SK-N-SH treated with all-trans-retinoic acid at 6 μM for 48 hours (cell line): Measurements from ENCODE around the gene GDPGP1.

Experiments used
- ATAC-seq: fragments of 200-7000 bp; cut with Tn5 transposase; 3 replicates; pipeline ENCODE4 v1.9.1; 2020; ENCODE audit warnings: mild to moderate bottlenecking, moderate library complexity
- BACH2 ChIP-seq: fragments of 250-450 bp; sonication (Bioruptor Pico); IDR thresholded peaks from 2 replicates; pipeline ENCODE4 v1.9.0; 2021; ENCODE audit warnings: mild to moderate bottlenecking, borderline replicate concordance
- CREB5 ChIP-seq: fragments of 250-450 bp; sonication (Bioruptor Pico); IDR thresholded peaks from 2 replicates; pipeline ENCODE4 v1.5.1; 2020; ENCODE audit warnings: low read depth, mild to moderate bottlenecking, moderate library complexity
- CSDC2 ChIP-seq: fragments of 250-450 bp; sonication (Bioruptor Pico); IDR thresholded peaks from 2 replicates; pipeline ENCODE4 v1.5.0; 2020; ENCODE audit warnings: mild to moderate bottlenecking, moderate library complexity
- CSRNP3 ChIP-seq: fragments of 250-450 bp; sonication (Bioruptor Pico); IDR thresholded peaks from 2 replicates; pipeline ENCODE4 v1.5.1; 2021; ENCODE audit warnings: mild to moderate bottlenecking, moderate library complexity
- ESRRG ChIP-seq: fragments of 250-450 bp; sonication (Bioruptor Pico); IDR thresholded peaks from 2 replicates; pipeline ENCODE4 v1.6.1; 2021; ENCODE audit warnings: mild to moderate bottlenecking
- GLIS3 ChIP-seq: fragments of 250-450 bp; sonication (Bioruptor Pico); IDR thresholded peaks from 2 replicates; pipeline ENCODE4 v1.5.0; 2020; ENCODE audit warnings: mild to moderate bottlenecking, moderate library complexity
- ISL1 ChIP-seq: fragments of 250-450 bp; sonication (Bioruptor Pico); IDR thresholded peaks from 2 replicates; pipeline ENCODE4 v2.1.2; 2022; ENCODE audit warnings: mild to moderate bottlenecking, moderate library complexity
- OSR1 ChIP-seq: fragments of 250-450 bp; sonication (Bioruptor Pico); IDR thresholded peaks from 2 replicates; pipeline ENCODE4 v1.8.0; 2022; ENCODE audit warnings: moderate library complexity, mild to moderate bottlenecking, inconsistent platforms
- PATZ1 ChIP-seq: fragments of 250-450 bp; sonication (Bioruptor Pico); IDR thresholded peaks from 2 replicates; pipeline ENCODE4 v1.8.0; 2020; ENCODE audit warnings: mild to moderate bottlenecking, moderate library complexity, borderline replicate concordance
- POU6F1 ChIP-seq: fragments of 250-450 bp; sonication (Bioruptor Pico); IDR thresholded peaks from 2 replicates; pipeline ENCODE4 v1.8.0; 2021; ENCODE audit warnings: low read depth, mild to moderate bottlenecking, moderate library complexity, borderline replicate concordance
- PPARA ChIP-seq: fragments of 250-450 bp; sonication (Bioruptor Pico); IDR thresholded peaks from 2 replicates; pipeline ENCODE4 v1.5.0; 2020; ENCODE audit warnings: mild to moderate bottlenecking, borderline replicate concordance
- RARB ChIP-seq: fragments of 250-450 bp; sonication (Bioruptor Pico); IDR thresholded peaks from 2 replicates; pipeline ENCODE4 v1.8.0; 2021; ENCODE audit warnings: mild to moderate bottlenecking, moderate library complexity
- SNAI2 ChIP-seq: fragments of 250-450 bp; sonication (Bioruptor Pico); IDR thresholded peaks from 2 replicates; pipeline ENCODE4 v1.5.0; 2020; ENCODE audit warnings: mild to moderate bottlenecking, moderate library complexity
- TCF4 ChIP-seq: fragments of 250-450 bp; sonication (Bioruptor Pico); IDR thresholded peaks from 2 replicates; pipeline ENCODE4 v1.8.0; 2021; ENCODE audit warnings: mild to moderate bottlenecking, moderate library complexity, borderline replicate concordance
- TOX ChIP-seq: fragments of 250-450 bp; sonication (Bioruptor Pico); IDR thresholded peaks from 2 replicates; pipeline ENCODE4 v1.8.0; 2021; ENCODE audit warnings: mild to moderate bottlenecking, moderate library complexity, borderline replicate concordance
- TSHZ2 ChIP-seq: fragments of 250-450 bp; sonication (Bioruptor Pico); IDR thresholded peaks from 2 replicates; pipeline ENCODE4 v1.5.0; 2020; ENCODE audit warnings: mild to moderate bottlenecking, moderate library complexity
- ZC3H10 ChIP-seq: fragments of 250-450 bp; sonication (Bioruptor Pico); IDR thresholded peaks from 2 replicates; pipeline ENCODE4 v1.5.1; 2021; ENCODE audit warnings: mild to moderate bottlenecking, moderate library complexity
- ZFP30 ChIP-seq: fragments of 450-650 bp; formaldehyde crosslinking; IDR thresholded peaks from 2 replicates; pipeline ENCODE4 v1.5.0; 2022; ENCODE audit warnings: mild to moderate bottlenecking, moderate library complexity
- ZNF565 ChIP-seq: fragments of 450-650 bp; formaldehyde crosslinking; conservative IDR thresholded peaks from 2 replicates; pipeline ENCODE4 v1.5.0; 2020; ENCODE audit warnings: low read depth, mild to moderate bottlenecking, moderate library complexity
- ZNF70 ChIP-seq: fragments of 450-650 bp; formaldehyde crosslinking; IDR thresholded peaks from 2 replicates; pipeline ENCODE4 v1.5.0; 2020; ENCODE audit warnings: mild to moderate bottlenecking, moderate library complexity
- ZNF8 ChIP-seq: fragments of 450-650 bp; formaldehyde crosslinking; IDR thresholded peaks from 2 replicates; pipeline ENCODE4 v1.5.0; 2020; ENCODE audit warnings: mild to moderate bottlenecking, moderate library complexity

The GDPGP1 gene

GRCh38 chr15:90262426-90262825 lies 28.4 kb downstream of the GDPGP1 start:
- TF ChIP-seq ZC3H10 (CRISPR knock-in tag) (no peak), ESRRG (CRISPR knock-in tag) (no peak), POU6F1 (CRISPR knock-in tag) (no peak), PPARA (CRISPR knock-in tag) (no peak), ZNF565 (CRISPR knock-in tag) (no peak), CSDC2 (CRISPR knock-in tag) (no peak), ZNF8 (CRISPR knock-in tag) (no peak), TOX (CRISPR knock-in tag) (no peak), OSR1 (CRISPR knock-in tag) (no peak), BACH2 (no peak), CSRNP3 (CRISPR knock-in tag) (no peak), GLIS3 (CRISPR knock-in tag) (no peak), CREB5 (CRISPR knock-in tag) (no peak), RARB (CRISPR knock-in tag) (no peak), ZNF70 (CRISPR knock-in tag) (no peak), ISL1 (CRISPR knock-in tag) (no peak)
- ATAC-seq: no peak

- peak; percentile 5 for ATAC-seq
- no peak for TF ChIP-seq ESRRG (CRISPR knock-in tag)
- no peak for TF ChIP-seq ZNF70 (CRISPR knock-in tag)
- no peak for TF ChIP-seq ZNF565 (CRISPR knock-in tag)
- no peak for TF ChIP-seq GLIS3 (CRISPR knock-in tag)
- no peak for TF ChIP-seq ZFP30 (CRISPR knock-in tag)
- no peak for TF ChIP-seq BACH2
- no peak for TF ChIP-seq ZNF8 (CRISPR knock-in tag)
- no peak for TF ChIP-seq CSDC2 (CRISPR knock-in tag)
- no peak for TF ChIP-seq PATZ1
- no peak for TF ChIP-seq TCF4 (CRISPR knock-in tag)
- no peak for TF ChIP-seq PPARA (CRISPR knock-in tag)
- TF ChIP-seq OSR1 (CRISPR knock-in tag): no peak
- no peak for TF ChIP-seq CREB5 (CRISPR knock-in tag)
- no peak for TF ChIP-seq ZC3H10 (CRISPR knock-in tag)
These were observed 30.7 kb downstream of the GDPGP1 start for GRCh38 chr15:90264671-90265070.

- ATAC-seq: peak; percentile 95
- TF ChIP-seq TOX (CRISPR knock-in tag) (no peak), TSHZ2 (CRISPR knock-in tag) (no peak), ESRRG (CRISPR knock-in tag) (no peak), PPARA (CRISPR knock-in tag) (no peak), CREB5 (CRISPR knock-in tag) (no peak), ZFP30 (CRISPR knock-in tag) (no peak), SNAI2 (no peak; the same call in 1 of the 2 replicates), GLIS3 (CRISPR knock-in tag) (no peak), ZC3H10 (CRISPR knock-in tag) (no peak), POU6F1 (CRISPR knock-in tag) (no peak), ZNF8 (CRISPR knock-in tag) (peak; percentile 56; the same call in 1 of the 2 replicates), TCF4 (CRISPR knock-in tag) (0 out of 2 replicates have a peak, but pooled peaks have one; percentile 5)
These were observed 31.5 kb downstream of the GDPGP1 start, which contains the start of gene NGRN for GRCh38 chr15:90265271-90266060. TSS of gene NGRN (plus strand) at chr15:90265672. CDS start at chr15:90265713, 41 bp downstream.
